ENCODE results near the gene CDIP1.

Gene CDIP1

DNA sequence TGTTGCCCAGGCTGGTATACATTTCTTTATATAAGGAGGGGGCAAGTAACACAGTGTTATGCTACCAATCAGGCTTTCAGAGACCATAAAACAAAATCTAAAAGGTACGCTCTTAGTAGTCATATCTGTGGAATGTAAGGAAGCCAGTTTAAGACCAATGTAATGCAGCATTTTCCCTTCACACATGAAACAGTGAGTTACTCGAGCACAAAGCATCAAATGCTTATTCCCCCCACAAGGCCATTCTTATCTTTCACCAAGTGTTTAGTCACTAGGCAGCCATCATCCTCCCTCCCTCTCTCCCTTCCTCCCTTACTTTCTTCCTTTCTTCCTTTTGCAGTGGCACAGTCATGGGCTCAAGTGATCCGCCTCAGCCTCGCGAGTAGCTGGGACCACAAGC lies 49.5 kb downstream of the CDIP1 start:
- no peak for DNase-seq (ENCODE audit: low read depth in 2 of 2)

DNA sequence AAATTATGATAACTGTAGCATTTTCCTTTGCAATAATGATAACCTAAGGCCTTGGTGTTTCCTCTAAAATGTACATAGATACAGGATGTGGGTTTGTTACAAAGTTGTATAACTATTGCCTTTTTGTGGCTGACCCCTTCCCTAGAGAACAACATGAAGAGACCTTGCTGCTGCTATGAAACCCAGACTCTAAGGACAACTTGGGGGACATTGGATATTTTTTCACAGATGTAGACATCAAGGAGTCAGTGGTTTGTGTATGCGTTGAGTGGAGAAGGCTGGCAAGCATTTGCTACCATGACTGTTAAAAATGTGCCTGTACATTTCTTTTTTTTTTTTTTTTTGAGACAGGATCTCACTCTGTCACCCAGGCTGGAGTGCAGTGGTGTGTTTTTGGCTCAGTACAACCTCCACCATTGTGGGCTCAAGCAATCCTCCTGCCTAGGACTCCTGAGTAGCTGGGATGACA lies 50.0 kb downstream of the CDIP1 start:
- DNase-seq (ENCODE audit: low read depth in 2 of 2), result no peak

- DNase-seq (ENCODE audit: low read depth in 2 of 2), result no peak
Observed at GRCh38 chr16:4487955-4488498, 50.5 kb downstream of the CDIP1 start.

DNA sequence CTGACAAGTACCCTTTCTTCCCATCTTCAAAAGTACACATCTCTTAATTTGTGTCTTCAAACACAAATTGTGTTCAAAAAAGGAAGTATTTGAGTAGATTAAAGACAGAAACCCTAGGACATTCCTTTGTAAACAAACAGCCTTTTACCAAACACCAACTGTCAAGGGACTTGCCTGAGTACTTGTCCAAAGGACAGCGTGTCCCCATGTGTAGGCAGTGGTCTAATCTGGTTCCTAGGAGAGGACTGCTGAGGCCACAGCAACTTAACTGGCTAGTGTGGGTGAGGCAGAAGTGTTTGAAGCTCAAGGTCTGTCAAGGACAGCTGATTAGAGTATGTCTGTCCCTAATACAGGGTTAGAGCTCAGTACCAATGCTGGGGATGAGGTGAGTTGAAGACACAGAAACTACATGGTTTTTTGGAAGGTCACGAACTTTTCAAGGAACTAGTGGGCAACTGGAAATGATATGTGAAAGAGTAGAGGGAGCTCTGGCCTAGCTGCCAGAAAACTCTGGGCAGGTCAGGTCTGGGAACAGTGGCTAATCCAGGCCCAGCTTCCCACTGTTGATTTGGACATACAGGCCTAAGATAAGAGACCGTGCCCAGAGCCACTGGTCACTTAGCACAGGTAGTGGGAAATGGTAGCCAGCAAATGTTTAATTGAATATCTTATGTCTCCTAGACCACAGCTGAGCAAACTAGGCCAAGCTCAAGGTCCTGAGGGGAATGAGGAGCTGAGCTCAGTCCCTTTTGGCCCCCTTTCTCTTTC lies 52.3 kb downstream of the CDIP1 start:
- DNase-seq (ENCODE audit: low read depth in 2 of 2), result no peak

DNA sequence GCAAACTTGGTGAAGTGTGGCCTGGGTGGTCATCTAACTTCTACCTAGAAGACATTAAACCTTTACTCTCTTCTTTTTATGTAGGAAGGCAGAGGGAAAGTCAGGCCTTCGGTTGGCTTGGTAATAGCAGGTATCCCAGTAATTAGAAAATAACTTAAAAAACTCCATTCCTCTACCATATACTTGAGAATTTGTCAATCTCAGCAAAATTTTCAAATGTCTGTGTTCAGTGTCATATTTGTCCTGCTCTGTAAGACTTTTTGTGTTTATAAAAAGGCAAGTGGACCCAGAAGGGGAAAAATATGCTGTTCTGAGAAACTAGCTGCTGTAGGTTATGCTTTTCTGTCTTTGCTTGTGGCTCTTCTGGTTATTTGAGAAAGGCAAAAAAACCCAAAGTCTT lies 56.6 kb downstream of the CDIP1 start:
- DNase-seq (ENCODE audit: low read depth in 2 of 2), result no peak

DNA sequence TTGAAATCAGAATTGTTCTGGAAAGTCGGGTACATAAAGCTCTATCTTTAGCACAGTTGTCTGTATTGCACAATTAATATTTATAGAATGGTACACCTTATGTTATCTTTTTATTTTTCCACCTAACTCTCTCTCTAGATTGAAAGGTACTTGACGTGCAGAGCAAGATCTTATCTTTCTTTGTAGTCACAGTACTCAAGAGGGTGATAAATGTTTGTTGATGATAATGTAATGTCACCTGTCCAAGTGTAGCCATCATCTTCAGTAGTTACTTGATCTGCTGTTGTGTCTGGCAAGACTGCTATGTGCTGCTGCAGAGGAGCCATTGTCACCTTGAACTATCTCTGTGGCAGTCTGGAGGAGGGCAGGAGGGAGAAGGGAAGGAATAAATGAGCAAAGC lies 57.0 kb downstream of the CDIP1 start:
- no peak for DNase-seq (ENCODE audit: low read depth in 2 of 2)

DNA sequence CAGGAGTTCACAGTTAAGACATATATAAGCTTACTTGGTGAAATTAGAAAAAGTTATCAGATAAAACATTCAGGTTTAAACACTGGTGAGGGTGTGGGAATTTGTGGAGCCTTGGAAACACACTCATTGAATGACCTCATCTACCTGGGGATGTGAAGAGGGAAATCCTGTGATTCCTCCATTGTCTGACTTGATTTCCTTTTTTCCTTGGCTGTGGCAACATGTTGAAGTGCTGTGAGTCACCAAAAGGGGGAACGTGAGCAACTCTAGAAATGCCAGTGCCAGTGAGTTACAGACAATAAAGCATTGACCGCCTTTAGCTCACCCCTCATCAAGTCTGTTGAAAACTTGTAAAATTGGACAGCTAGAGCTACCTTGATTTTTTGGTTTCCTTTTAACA lies 60.6 kb downstream of the CDIP1 start:
- no peak for DNase-seq (ENCODE audit: low read depth in 2 of 2)

GRCh38 chr16:4475880-4476788 lies 62.4 kb downstream of the CDIP1 start, which contains the start of gene HMOX2:
Gene HMOX2 (plus strand): TSS chr16:4476398. CDS start chr16:4505525, 29,127 bp downstream.
- DNase-seq (ENCODE audit: low read depth in 2 of 2), result peak; percentile 90 to 93

GRCh38 chr16:4474192-4474961 lies 64.2 kb downstream of the CDIP1 start, which contains the start of gene NMRAL1:
Gene NMRAL1 (minus strand): TSS chr16:4474625. CDS start chr16:4474132, 493 bp downstream.
- DNase-seq (ENCODE audit: low read depth in 2 of 2), result peak; percentile 54 to 75

GRCh38 chr16:4472880-4473279 lies 65.7 kb downstream of the CDIP1 start:
- DNase-seq (ENCODE audit: low read depth in 2 of 2), result no peak

- no peak for DNase-seq (ENCODE audit: low read depth in 2 of 2)
Observed at GRCh38 chr16:4471869-4472268, 66.7 kb downstream of the CDIP1 start.

- DNase-seq (ENCODE audit: low read depth in 2 of 2), result no peak
Observed at GRCh38 chr16:4468972-4469371, 69.6 kb downstream of the CDIP1 start.

DNA sequence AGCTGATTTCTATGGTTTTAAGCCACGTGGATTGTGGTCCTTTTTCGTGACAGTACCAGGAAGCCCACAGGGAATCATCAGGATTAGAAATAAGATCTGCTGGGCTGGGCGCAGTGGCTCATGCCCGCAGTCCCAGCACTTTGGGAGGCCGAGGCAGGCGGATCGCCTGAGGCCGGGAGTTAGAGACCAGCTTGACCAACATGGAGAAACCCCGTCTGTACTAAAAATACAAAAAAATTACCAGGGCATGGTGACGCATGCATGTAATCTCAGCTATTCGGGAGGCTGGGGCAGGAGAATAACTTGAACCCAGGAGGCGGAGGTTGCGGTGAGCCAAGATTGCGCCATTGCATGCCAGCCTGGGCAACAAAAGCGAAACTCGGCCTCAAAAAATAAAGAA lies 70.7 kb downstream of the CDIP1 start:
- DNase-seq (ENCODE audit: low read depth in 2 of 2), result no peak

DNA sequence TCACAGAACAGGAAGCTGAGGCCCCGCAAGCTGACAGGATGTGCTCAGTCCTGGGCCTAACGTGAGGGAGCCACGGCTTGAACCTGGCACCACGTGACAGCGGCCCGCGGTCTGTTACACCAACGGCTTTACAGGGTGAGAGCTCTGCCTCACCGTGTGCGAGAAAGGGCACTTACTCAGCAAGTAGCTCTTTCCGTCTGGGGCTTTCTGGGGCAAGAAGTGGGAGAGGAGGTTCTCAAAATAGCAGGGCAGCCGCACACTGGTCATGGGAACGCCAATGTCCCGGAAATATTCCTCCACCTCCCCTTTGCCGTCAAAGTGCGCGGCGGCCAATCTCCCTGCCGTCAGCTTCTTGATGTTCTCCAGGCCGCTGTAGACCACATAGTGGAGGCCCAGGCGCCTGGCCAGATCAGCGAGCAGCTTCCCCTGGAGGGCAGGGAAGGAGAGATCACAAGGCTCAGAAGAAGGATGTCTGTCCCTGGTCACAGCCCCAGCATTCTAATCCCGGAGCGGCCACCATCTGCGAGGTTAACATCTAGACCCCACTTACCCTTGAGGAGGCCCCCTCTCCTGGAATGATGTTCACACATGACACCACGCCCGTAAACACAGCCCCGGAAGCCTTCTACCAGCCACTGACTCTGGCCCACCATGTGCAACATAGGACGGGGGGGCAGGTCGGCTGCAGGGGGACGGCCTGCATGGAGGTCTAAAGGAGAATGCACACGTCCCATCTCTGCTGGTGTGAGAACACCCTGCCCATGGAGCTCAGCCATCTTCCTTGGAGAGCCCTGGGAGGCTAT lies 72.4 kb downstream of the CDIP1 start:
- DNase-seq (ENCODE audit: low read depth in 2 of 2), result peak; percentile 18 to 31

DNA sequence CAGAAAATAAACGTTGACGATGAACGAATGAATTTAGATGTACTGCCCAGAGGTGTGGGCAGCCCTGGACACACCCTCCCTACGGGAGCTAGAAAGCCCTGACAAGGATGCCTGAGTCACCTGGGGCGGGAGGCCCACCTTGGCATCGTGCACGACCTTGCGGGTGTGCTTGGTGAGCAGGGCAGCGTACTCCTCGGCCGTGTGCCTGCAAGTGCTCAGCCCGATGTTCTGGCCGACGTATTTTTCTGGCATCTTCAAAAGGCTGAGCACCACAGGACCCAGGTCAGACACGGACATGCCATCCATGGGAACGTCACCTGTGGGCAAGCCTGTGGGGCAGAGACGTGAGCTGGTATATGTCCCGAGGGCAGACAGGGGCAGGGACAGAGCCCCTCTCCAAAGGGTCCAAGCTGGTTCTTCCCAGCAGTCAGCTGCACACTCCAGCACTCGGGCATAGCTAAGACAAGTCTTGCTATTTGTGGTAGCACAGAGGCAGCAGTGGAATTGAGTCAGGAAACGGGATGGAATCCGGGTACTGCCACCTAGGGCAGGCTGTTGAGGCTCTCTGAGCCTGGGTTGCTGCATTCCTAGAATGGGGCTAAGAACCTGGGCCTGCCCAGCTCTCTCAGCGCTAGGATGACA lies 74.9 kb downstream of the CDIP1 start:
- DNase-seq (ENCODE audit: low read depth in 2 of 2), result no peak

GRCh38 chr16:4461250-4462085 lies 77.1 kb downstream of the CDIP1 start:
- no peak for DNase-seq (ENCODE audit: low read depth in 2 of 2)

DNA sequence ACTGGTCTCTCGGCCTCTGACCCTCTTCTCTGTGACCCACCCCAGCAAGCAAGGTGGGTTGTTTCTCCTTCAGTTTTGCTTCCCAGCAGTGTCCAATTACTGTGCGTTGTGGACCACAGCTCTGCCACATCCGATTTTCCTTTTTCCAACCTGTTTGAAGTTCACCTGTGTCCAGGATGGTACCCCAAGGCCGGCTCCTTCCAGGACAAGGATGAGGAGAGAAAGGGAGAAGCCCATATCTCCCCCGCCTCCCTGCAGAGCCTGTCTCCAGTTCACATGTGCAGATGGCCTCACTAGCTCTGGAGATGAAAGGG lies 77.7 kb downstream of the CDIP1 start:
- no peak for DNase-seq (ENCODE audit: low read depth in 2 of 2)

Measured in stimulated activated CD4-positive, alpha-beta T cell treated with anti-CD3 and anti-CD28 coated beads, Interleukin-1b, Interleukin-23, amount 100 ng/mL, for 4 hours (primary cell).